NCI-H1694 treated with DMSO at 0.1 percent for 48 hours (cell line): ENCODE measurements around the gene RYR1.
"Not testable (repeated sequence)": the region's sequence is repeated elsewhere in the genome, so short reads cannot be mapped to it uniquely, and the experiment has no call there.

Experiments
- DNase-seq: peaks from one replicate; lab custom pipeline; 2025; lab: John Stamatoyannopoulos, UW

The RYR1 gene

GRCh38 chr19:38561658-38562057 is 128.2 kb downstream of the RYR1 start:
- DNase-seq = no peak

- DNase-seq = no peak
These were observed 128.6 kb downstream of the RYR1 start for GRCh38 chr19:38562096-38562495.

GRCh38 chr19:38563475-38563874 is 130.0 kb downstream of the RYR1 start:
- DNase-seq = no peak

GRCh38 chr19:38564981-38565690 is 131.6 kb downstream of the RYR1 start:
- no peak for DNase-seq

- DNase-seq = no peak
These were observed 132.2 kb downstream of the RYR1 start for GRCh38 chr19:38565691-38566105.

GRCh38 chr19:38569368-38569983 is 136.0 kb downstream of the RYR1 start:
- no peak for DNase-seq

GRCh38 chr19:38571682-38572081 is 138.2 kb downstream of the RYR1 start:
- no peak for DNase-seq

- DNase-seq = no peak
These were observed 144.3 kb downstream of the RYR1 start for GRCh38 chr19:38577826-38578225.

- DNase-seq = not testable (repeated sequence)
These were observed 145.8 kb downstream of the RYR1 start for GRCh38 chr19:38579304-38579703.

- DNase-seq = no peak
These were observed 146.6 kb downstream of the RYR1 start for GRCh38 chr19:38580080-38580479.

- DNase-seq = no peak
These were observed 149.9 kb downstream of the RYR1 start for GRCh38 chr19:38583219-38583984.

- DNase-seq = no peak
These were observed 150.5 kb downstream of the RYR1 start for GRCh38 chr19:38583985-38584305.

GRCh38 chr19:38587562-38587961 is 154.1 kb downstream of the RYR1 start:
- DNase-seq = no peak

GRCh38 chr19:38588041-38588440 is 154.6 kb downstream of the RYR1 start:
- DNase-seq = no peak

- DNase-seq = no peak
These were observed 159.4 kb downstream of the RYR1 start for GRCh38 chr19:38592940-38593339.

GRCh38 chr19:38596057-38596981 is 162.8 kb downstream of the RYR1 start:
- DNase-seq = no peak

GRCh38 chr19:38597075-38597474 is 163.6 kb downstream of the RYR1 start:
- no peak for DNase-seq

GRCh38 chr19:38599722-38600121 is 166.2 kb downstream of the RYR1 start:
- no peak for DNase-seq

GRCh38 chr19:38602856-38603255 is 169.4 kb downstream of the RYR1 start:
- DNase-seq = not testable (repeated sequence)

GRCh38 chr19:38606131-38606530 is 172.6 kb downstream of the RYR1 start:
- DNase-seq = no peak

- DNase-seq = no peak
These were observed 180.8 kb downstream of the RYR1 start for GRCh38 chr19:38614289-38614688.

- DNase-seq = no peak
These were observed 181.6 kb downstream of the RYR1 start for GRCh38 chr19:38615007-38615581.
